Loucy (cell line): ENCODE results near the gene MRPL20.

Experiments used
- EZH2phosphoT487 ChIP-seq: fragments of 200-600 bp; IDR thresholded peaks from 2 replicates; pipeline ENCODE4 v1.6.1; 2018; ENCODE audit warnings: antibody characterized with exemption, mild to moderate bottlenecking, moderate library complexity, borderline replicate concordance
- TF ChIP-seq, protein P1 (sequence below): fragments of 200-600 bp; sonication (generic); conservative IDR thresholded peaks from 2 replicates; pipeline ENCODE4 v1.5.1; 2014; ENCODE audit warnings: mild to moderate bottlenecking, antibody characterized with exemption, low read length

DNA sequence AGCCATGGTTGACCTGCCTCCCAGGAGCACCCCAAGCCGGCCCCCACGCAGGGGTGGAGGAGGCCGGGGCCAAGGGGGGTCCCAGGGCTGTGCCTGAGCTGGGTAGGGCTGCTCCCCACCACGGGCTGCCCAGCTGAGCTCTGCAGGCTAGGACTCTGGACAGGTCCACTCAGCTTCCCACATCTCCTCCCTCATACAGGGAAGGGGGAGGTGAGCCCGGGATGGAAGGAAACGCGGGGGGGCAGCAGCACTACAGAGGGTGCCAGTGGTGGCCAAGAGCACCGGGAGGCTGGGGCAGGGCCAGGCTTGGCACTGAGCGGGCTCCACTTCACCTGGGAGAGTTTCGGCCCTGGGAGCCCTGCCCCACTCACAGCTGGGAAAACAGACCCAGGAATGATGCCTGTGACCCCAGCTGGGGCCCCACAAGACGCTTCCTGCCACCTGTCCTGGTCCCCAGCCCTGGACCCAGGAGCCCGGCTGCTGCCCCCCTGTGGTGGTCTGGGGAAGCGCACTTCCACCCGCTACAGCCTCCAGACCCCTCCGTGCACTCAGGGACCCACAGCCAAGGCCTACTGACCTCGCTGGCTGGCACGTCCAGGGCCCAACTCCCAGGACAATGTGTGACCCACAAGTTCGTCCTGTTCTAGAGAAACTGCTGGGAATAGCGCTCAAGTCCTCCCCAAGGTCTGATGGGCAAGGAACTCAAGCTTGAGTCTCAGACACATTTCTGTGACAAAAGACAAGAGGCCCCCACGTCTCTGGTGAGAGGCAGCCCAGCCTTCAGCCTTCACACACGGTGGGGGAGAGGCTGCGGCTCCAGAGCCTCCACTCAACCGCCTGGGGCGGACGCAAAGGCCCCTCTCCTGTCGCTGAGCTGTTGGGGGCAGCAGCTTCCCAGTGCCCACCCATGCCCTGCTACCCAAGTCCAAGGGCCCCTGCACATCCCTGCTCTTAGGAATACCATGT lies 35.1 kb downstream of the MRPL20 start:
- TF ChIP-seq, protein P1, sequence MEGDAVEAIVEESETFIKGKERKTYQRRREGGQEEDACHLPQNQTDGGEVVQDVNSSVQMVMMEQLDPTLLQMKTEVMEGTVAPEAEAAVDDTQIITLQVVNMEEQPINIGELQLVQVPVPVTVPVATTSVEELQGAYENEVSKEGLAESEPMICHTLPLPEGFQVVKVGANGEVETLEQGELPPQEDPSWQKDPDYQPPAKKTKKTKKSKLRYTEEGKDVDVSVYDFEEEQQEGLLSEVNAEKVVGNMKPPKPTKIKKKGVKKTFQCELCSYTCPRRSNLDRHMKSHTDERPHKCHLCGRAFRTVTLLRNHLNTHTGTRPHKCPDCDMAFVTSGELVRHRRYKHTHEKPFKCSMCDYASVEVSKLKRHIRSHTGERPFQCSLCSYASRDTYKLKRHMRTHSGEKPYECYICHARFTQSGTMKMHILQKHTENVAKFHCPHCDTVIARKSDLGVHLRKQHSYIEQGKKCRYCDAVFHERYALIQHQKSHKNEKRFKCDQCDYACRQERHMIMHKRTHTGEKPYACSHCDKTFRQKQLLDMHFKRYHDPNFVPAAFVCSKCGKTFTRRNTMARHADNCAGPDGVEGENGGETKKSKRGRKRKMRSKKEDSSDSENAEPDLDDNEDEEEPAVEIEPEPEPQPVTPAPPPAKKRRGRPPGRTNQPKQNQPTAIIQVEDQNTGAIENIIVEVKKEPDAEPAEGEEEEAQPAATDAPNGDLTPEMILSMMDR, result peak; percentile 86
- TF ChIP-seq EZH2phosphoT487, result no peak
